ENCODE results near the gene CD300LB. TPM values are rescaled to one million over a fixed set of nuclear protein-coding genes. Genes with fewer than 3 reads are reported as not detected.

The CD300LB gene
- polyA plus RNA-seq, 3 donors = 88.0 to 102 (median 92.9) TPM

GRCh38 chr17:74543891-74544760, 12.9 kb upstream of the CD300LB start:
- Histone ChIP-seq H3K4me3 (replicated peaks in 1 of 3; ENCODE audit: low read depth in 2 of 3, low read length in 3 of 3) (peak overlapping the region; percentile 66 to 89 (median 68)), H3K9ac (ENCODE audit: insufficient read depth, low read length, poor library complexity, severe bottlenecking) (peak overlapping the region; percentile 96), H2AFZ (ENCODE audit: insufficient read depth, low read depth, low read length, poor library complexity, severe bottlenecking) (no peak overlapping the region), H3K9me3 (replicated peaks in 1 of 2; ENCODE audit: control insufficient read depth in 1 of 2, insufficient read depth in 1 of 2, low read length in 2 of 2) (no peaks in the 10 kb centered on the region), H3K79me2 (ENCODE audit: insufficient read depth, low read length) (peaks cover 39% of the 10 kb centered on the region), H3K4me1 (ENCODE audit: control insufficient read depth in 1 of 2, insufficient read depth in 2 of 2, low read length in 2 of 2) (peaks cover 54 to 64% of the 10 kb centered on the region in 2 donors), H3K36me3 (replicated peaks in 1 of 2; ENCODE audit: control insufficient read depth in 1 of 2, insufficient read depth in 2 of 2, low read length in 2 of 2) (peaks cover 46 to 52% of the 10 kb centered on the region in 2 donors), H3K27me3 (ENCODE audit: control insufficient read depth in 2 of 2, insufficient read depth in 2 of 2, low read length in 2 of 2) (no peaks in the 10 kb centered on the region), H3K27ac (ENCODE audit: low read depth in 1 of 2, low read length in 2 of 2) (peak overlapping the region in 1 of 2 donors; percentile 98), H3K4me2 (replicated peaks; ENCODE audit: extremely low read depth, low read length, poor library complexity, severe bottlenecking) (peak overlapping the region; percentile 94), H4K20me1 (ENCODE audit: insufficient read depth, low read length) (peaks cover 61% of the 10 kb centered on the region)
- H3K27me3 Mint-ChIP-seq (ENCODE audit: low read depth in 3 of 3) = peaks cover 0 to 3% (median 0%) of the 10 kb centered on the region in 3 donors
- peaks cover 0 to 2% (median 0%) of the 10 kb centered on the region in 7 donors for H3K9me3 Mint-ChIP-seq
- TF ChIP-seq CTCF (IDR thresholded peaks at IDR 0.05) = no peak
- WGBS (ENCODE audit: insufficient coverage) = 92% methylated on average over 16 of the region's 18 CpGs
- H3K4me3 Mint-ChIP-seq = peak overlapping the region; percentile 80 to 98
- peaks cover 59% of the 10 kb centered on the region for H3K4me1 Mint-ChIP-seq
- H3K27ac Mint-ChIP-seq = peak overlapping the region; percentile 57 to 98 (median 94)
- peak in 1 of 3 donors; percentile 44 for DNase-seq
- peaks cover 65 to 66% of the 10 kb centered on the region in 2 donors for H3K36me3 Mint-ChIP-seq
- intact Hi-C loops (cut with micrococcal nuclease) = no loop called here

GRCh38 chr17:74543406-74543805, 12.1 kb upstream of the CD300LB start:
- H3K9me3 ChIP-seq (replicated peaks in 1 of 2; ENCODE audit: control insufficient read depth in 1 of 2, insufficient read depth in 1 of 2, low read length in 2 of 2) = no peaks in the 10 kb centered on the region
- peaks cover 39% of the 10 kb centered on the region for H3K79me2 ChIP-seq (ENCODE audit: insufficient read depth, low read length)
- TF ChIP-seq CTCF (IDR thresholded peaks at IDR 0.05) = no peak
- intact Hi-C loops (cut with micrococcal nuclease) = no loop called here
- peak overlapping the region; percentile 7 for H3K4me2 ChIP-seq (replicated peaks; ENCODE audit: extremely low read depth, low read length, poor library complexity, severe bottlenecking)
- Mint-ChIP-seq H3K9me3 (peaks cover 0 to 2% (median 0%) of the 10 kb centered on the region in 7 donors), H3K27ac (peak overlapping the region in 2 of 7 donors; percentile 13 to 76), H3K27me3 (ENCODE audit: low read depth in 3 of 3) (peaks cover 0 to 3% (median 0%) of the 10 kb centered on the region in 3 donors), H3K4me1 (peaks cover 56% of the 10 kb centered on the region), H3K4me3 (peak overlapping the region; percentile 31 to 98), H3K36me3 (peaks cover 69 to 70% of the 10 kb centered on the region in 2 donors)
- no peaks in the 10 kb centered on the region for H3K27me3 ChIP-seq (ENCODE audit: control insufficient read depth in 2 of 2, insufficient read depth in 2 of 2, low read length in 2 of 2)
- no peak for DNase-seq
- H3K27ac ChIP-seq (ENCODE audit: low read depth in 1 of 2, low read length in 2 of 2) = peak overlapping the region in 1 of 2 donors; percentile 18
- WGBS (ENCODE audit: insufficient coverage) = 69% methylated on average over 8 of the region's 14 CpGs
- no peak overlapping the region for H3K9ac ChIP-seq (ENCODE audit: insufficient read depth, low read length, poor library complexity, severe bottlenecking)
- no peak overlapping the region for H2AFZ ChIP-seq (ENCODE audit: insufficient read depth, low read depth, low read length, poor library complexity, severe bottlenecking)
- H3K36me3 ChIP-seq (replicated peaks in 1 of 2; ENCODE audit: control insufficient read depth in 1 of 2, insufficient read depth in 2 of 2, low read length in 2 of 2) = peaks cover 46 to 52% of the 10 kb centered on the region in 2 donors
- H3K4me3 ChIP-seq (replicated peaks in 1 of 3; ENCODE audit: low read depth in 2 of 3, low read length in 3 of 3) = peak overlapping the region in 1 of 3 experiments; percentile 89
- H3K4me1 ChIP-seq (ENCODE audit: control insufficient read depth in 1 of 2, insufficient read depth in 2 of 2, low read length in 2 of 2) = peaks cover 48 to 57% of the 10 kb centered on the region in 2 donors
- peaks cover 68% of the 10 kb centered on the region for H4K20me1 ChIP-seq (ENCODE audit: insufficient read depth, low read length)
